Right lobe of liver (tissue), 6 donors: ENCODE data around the gene MORC2. TPM values are rescaled to one million over a fixed set of nuclear protein-coding genes. Genes with fewer than 3 reads are reported as not detected.

Source experiments
- ATAC-seq, 4 donors: fragments of 200-7000 bp; cut with Tn5 transposase; one replicate each; pipeline ENCODE4 v1.9.1; 2020; ENCODE audit warnings: mild to moderate bottlenecking in 4 of 4, moderate library complexity in 4 of 4
- DNase-seq, 3 donors: peaks; one replicate each; pipeline ENCODE4 v3.0.0-alpha.2; 2020
- H3K27ac ChIP-seq, 3 donors: fragments of 200-600 bp; one replicate each; pipeline ENCODE4 v1.8.0; 2022
- H3K27me3 ChIP-seq, 2 donors: fragments of 200-600 bp; one replicate each; pipeline ENCODE4 v1.8.0; 2022
- H3K36me3 ChIP-seq, 4 donors: fragments of 200-600 bp; sonication (generic) in 1 of 4; one replicate each; pipeline versions ENCODE4 v1.5.1 to v1.8.0; 2017 to 2022; ENCODE audit warnings: control low read depth in 1 of 4
- H3K4me1 ChIP-seq, 4 donors: fragments of 200-600 bp; sonication (generic) in 1 of 4; one replicate each; pipeline versions ENCODE4 v1.5.1 to v1.8.0; 2017 to 2022; ENCODE audit warnings: control low read depth in 1 of 4
- H3K4me3 ChIP-seq, 3 donors: fragments of 200-600 bp; one replicate each; pipeline ENCODE4 v1.8.0; 2022
- H3K9me3 ChIP-seq, 4 donors: fragments of 200-600 bp; sonication (generic) in 1 of 4; one replicate each; pipeline versions ENCODE4 v1.5.1 to v1.8.0; 2017 to 2022; ENCODE audit warnings: control low read depth in 1 of 4
- POLR2A ChIP-seq: fragments of 450-650 bp; IDR thresholded peaks from one replicate; pipeline ENCODE4 v1.6.1; 2017; ENCODE audit warnings: antibody characterized with exemption, mild to moderate bottlenecking
- WGBS: methylation state at CpG from one replicate; pipeline ENCODE4 v1.1.6; 2018; ENCODE audit warnings: low coverage, low lambda C conversion rate; ENCODE audit not compliant: insufficient coverage; ENCODE audit errors: missing lambda C conversion rate; 5-methylcytosine and 5-hydroxymethylcytosine counted together
- intact Hi-C, 2 donors: fragments of 100-400 bp; cut with DNase I; formaldehyde crosslinking; loops; one replicate each; pipeline versions ENCODE4 v1.11.2 to v1.14.1; 2022
- total RNA-seq, 6 experiments: library from RNA; depleted of rRNA in 2 of 6; stranded (reverse); fragments of >200 nt in 2 of 6; fragmentation: NEBNext Ultra II Directional in 3 of 6; extraction: Animal tissue kit (Norgen Biotek cat#: 25700) in 3 of 6; gene quantifications; one replicate each; pipeline versions ENCODE4 v1.1.0 to v1.2.4, GENCODE V29; 2016 to 2023
- TF ChIP-seq, protein P1 (sequence below), 4 donors: fragments of 200-600 bp in 3 of 4; fragments of 450-650 bp in 1 of 4; IDR thresholded peaks; one replicate each; pipeline versions ENCODE4 v1.5.1 to v1.8.0; 2016 to 2022; ENCODE audit warnings: antibody characterized with exemption in 4 of 4, mild to moderate bottlenecking in 2 of 4
- donor health status: DM: no; HTN: yes; CAD: no.
- donor health status: DM: no; HTN: no; CAD: no.
- donor health status: DM: no; HTN: no; CAD: no.
- donor health status: DM: no; HTN: yes; CAD: no.
- donor health status: DM: no; HTN: yes; CAD: no.

The MORC2 gene
- total RNA-seq, 6 experiments from 2014 or later = 7.0 to 15.6 (median 10.8) TPM

DNA sequence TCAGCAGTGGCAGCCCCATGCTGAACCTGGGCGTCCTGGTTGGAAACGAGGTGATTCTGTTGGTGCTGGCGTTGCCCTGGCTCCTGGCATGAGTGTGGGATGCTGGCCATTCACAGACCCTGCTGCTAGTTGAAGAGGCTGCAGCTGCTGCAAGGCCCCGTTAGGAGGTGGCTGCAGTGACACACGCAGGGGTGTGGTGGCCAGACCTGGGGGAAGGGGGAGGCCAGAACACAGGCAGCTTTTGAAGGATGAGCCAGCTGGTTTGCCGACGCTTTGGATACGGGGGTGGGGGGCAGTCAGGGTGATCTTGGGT lies 77.2 kb downstream of the MORC2 start:
- WGBS = 70% methylated on average over 2 of the region's 8 CpGs
- H3K27me3 ChIP-seq = no peaks in the 10 kb centered on the region
- DNase-seq = peak in 1 of 3 donors; percentile 38
- intact Hi-C loops = no loop called here
- peaks cover 0 to 6% (median 0%) of the 10 kb centered on the region in 4 donors for H3K4me1 ChIP-seq
- no peak overlapping the region for H3K27ac ChIP-seq
- TF ChIP-seq POLR2A = no peak
- TF ChIP-seq, protein P1, sequence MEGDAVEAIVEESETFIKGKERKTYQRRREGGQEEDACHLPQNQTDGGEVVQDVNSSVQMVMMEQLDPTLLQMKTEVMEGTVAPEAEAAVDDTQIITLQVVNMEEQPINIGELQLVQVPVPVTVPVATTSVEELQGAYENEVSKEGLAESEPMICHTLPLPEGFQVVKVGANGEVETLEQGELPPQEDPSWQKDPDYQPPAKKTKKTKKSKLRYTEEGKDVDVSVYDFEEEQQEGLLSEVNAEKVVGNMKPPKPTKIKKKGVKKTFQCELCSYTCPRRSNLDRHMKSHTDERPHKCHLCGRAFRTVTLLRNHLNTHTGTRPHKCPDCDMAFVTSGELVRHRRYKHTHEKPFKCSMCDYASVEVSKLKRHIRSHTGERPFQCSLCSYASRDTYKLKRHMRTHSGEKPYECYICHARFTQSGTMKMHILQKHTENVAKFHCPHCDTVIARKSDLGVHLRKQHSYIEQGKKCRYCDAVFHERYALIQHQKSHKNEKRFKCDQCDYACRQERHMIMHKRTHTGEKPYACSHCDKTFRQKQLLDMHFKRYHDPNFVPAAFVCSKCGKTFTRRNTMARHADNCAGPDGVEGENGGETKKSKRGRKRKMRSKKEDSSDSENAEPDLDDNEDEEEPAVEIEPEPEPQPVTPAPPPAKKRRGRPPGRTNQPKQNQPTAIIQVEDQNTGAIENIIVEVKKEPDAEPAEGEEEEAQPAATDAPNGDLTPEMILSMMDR (IDR thresholded peaks at IDR 0.05) = no peak
- no peaks in the 10 kb centered on the region for H3K36me3 ChIP-seq
- H3K4me3 ChIP-seq = no peak overlapping the region
- no peak for ATAC-seq
- no peaks in the 10 kb centered on the region for H3K9me3 ChIP-seq

DNA sequence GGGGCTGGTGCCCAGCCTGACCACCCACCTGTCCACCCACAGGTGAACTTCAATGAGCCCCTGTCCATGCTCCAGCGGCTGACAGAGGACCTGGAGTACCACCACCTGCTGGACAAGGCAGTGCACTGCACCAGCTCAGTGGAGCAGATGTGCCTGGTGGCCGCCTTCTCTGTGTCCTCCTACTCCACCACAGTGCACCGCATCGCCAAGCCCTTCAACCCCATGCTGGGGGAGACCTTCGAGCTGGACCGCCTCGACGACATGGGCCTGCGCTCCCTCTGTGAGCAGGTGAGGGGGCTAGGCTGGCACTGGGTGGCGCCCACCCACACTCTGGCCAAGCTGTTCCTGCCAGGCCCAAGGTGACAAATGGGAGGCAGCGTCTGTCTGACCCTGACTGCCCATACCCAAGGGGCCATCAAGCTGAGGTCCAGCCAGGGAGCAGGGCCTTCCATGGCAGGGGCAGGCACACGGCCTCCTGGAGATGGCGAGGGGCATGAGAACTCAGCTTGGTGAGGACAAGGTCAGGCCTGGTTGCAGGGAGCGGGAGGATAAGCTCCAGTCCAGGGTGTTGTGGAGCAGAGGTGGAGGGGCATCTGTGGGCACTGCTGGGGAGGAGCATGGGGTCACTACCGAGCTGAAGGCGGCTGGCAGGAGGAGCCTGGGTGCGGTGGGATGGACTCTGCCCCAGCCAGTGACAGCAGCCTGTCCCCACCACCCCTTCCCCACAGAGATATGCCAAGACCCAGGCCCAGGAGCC lies 77.7 kb downstream of the MORC2 start:
- DNase-seq = peak in 2 of 3 donors; percentile 44 to 54

DNA sequence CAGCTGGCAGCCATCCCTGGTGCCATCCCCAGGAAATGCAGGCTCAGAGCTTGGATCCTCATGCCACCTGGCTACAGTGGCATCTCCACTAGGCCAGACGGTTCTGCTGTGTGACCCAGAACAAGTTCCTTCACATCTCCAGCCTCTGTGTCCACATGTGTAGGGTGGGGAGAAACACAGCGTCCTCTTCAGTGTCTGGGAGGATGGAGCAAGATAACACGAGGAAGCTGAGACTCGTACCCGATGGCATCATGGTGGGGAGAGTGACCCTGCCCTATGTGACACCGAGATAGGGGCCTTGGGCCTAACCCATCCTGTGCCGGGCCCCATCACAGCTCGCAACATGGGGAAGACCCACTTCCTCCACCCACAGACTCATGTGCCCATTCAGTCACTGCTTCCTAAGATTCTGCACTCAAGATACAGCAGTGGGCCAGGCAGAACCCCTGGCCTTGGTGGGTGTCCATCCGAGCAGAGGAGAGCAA lies 78.5 kb downstream of the MORC2 start:
- Histone ChIP-seq H3K27ac (no peak overlapping the region), H3K36me3 (no peaks in the 10 kb centered on the region), H3K4me3 (no peak overlapping the region), H3K27me3 (no peaks in the 10 kb centered on the region), H3K9me3 (no peaks in the 10 kb centered on the region), H3K4me1 (peaks cover 0 to 6% (median 0%) of the 10 kb centered on the region in 4 donors)
- TF ChIP-seq, protein P1 (IDR thresholded peaks at IDR 0.05) = no peak
- no peak for TF ChIP-seq POLR2A
- ATAC-seq = peak in 1 of 4 donors; percentile 10
- peak in 1 of 3 donors; percentile 32 for DNase-seq
- intact Hi-C loops = no loop called here
- 93% methylated on average over 3 of the region's 9 CpGs for WGBS

More for the DNA sequence above, 77.7 kb downstream of the MORC2 start:
- ATAC-seq = peak; percentile 71 to 77 (median 76)
- no peak for TF ChIP-seq POLR2A
- TF ChIP-seq, protein P1 (IDR thresholded peaks at IDR 0.05) = peak; percentile 45 to 66 (median 64)
- Histone ChIP-seq H3K9me3 (no peaks in the 10 kb centered on the region), H3K36me3 (no peaks in the 10 kb centered on the region), H3K27ac (no peak overlapping the region), H3K4me1 (peaks cover 0 to 6% (median 0%) of the 10 kb centered on the region in 4 donors), H3K27me3 (no peaks in the 10 kb centered on the region), H3K4me3 (no peak overlapping the region)
- 93% methylated on average over 3 of the region's 17 CpGs for WGBS
- intact Hi-C loops = no loop called here

DNA sequence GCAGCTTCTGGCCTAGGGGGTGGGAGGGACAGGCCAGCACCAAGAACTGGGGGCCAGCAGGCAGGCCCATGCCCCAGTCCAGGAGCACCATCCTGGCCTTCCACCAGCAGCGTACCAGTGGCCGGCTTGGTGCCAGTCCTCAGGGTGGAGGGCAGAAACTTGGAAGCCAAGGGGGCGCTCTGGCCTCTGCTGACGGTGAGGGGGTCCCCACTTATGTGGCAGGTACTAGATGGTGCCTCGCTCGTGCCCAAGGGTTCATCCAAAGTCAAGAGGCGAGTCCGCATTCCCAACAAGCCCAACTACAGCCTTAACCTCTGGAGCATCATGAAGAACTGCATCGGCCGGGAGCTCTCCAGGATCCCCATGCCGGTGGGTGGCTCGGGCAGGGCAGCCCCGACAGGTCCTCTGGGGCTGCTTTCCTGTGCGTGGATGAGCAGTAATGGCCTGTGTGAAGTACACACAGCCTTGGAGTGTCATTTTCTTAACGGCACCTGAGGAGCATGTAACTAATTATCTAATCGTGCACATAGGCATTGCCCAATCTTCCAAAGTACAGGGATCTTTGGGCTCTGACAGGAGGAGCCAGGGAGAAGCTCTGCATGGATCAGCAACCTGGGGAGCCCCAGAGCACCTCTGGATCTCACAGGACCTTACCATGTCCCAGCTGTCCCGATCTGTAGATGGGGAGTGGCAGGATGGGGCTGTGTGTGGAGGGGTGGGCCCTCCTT lies 79.1 kb downstream of the MORC2 start:
- H3K36me3 ChIP-seq = no peaks in the 10 kb centered on the region
- intact Hi-C loops = no loop called here
- no peak overlapping the region for H3K27ac ChIP-seq
- no CpG with 5 or more reads among the region's 17 CpGs for WGBS
- H3K4me1 ChIP-seq = peaks cover 0 to 6% (median 0%) of the 10 kb centered on the region in 4 donors
- no peaks in the 10 kb centered on the region for H3K9me3 ChIP-seq
- no peak for TF ChIP-seq POLR2A
- TF ChIP-seq, protein P1 (IDR thresholded peaks at IDR 0.05) = no peak
- no peak overlapping the region for H3K4me3 ChIP-seq
- no peaks in the 10 kb centered on the region for H3K27me3 ChIP-seq
- DNase-seq (peak in 1 of 3 donors; percentile 42), ATAC-seq (peak in 3 of 4 donors; percentile 30 to 82 (median 48))
